Testis (tissue), 2 donors: ENCODE measurements around the gene PCCA.

ENCODE experiments used
- POLR2A ChIP-seq: fragments of 450-650 bp; IDR thresholded peaks from one replicate; pipeline ENCODE4 v1.6.1; 2017; ENCODE audit warnings: antibody characterized with exemption, mild to moderate bottlenecking, moderate library complexity
- TF ChIP-seq, protein P1 (sequence below), 3 experiments: fragments of 450-650 bp in 2 of 3; fragments of 200-600 bp in 1 of 3; sonication (generic) in 1 of 3; IDR thresholded peaks; one replicate each; pipeline ENCODE4 v1.5.1; 2016 to 2019; ENCODE audit warnings: antibody characterized with exemption in 3 of 3, mild to moderate bottlenecking in 2 of 3, moderate library complexity in 1 of 3

DNA sequence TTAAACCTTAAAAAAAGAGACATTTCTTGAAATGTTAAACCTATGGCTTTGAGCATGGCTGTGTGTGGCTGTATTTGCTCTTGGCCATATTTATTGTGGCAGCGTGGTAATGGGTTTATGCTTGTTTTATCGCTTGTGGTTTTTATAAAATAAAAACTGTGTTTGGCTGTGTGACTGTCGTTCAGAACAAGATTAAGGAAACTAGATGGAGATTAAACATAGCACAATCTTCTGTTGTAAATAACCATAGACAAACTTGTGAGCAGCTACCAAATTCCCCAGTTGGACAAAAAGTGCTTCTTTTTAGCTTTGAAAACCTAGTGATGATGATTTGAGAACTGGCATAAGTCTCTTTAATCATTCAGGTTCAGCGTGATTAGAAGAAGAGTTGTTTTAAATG is 308.7 kb downstream of the PCCA start:
- TF ChIP-seq, protein P1, sequence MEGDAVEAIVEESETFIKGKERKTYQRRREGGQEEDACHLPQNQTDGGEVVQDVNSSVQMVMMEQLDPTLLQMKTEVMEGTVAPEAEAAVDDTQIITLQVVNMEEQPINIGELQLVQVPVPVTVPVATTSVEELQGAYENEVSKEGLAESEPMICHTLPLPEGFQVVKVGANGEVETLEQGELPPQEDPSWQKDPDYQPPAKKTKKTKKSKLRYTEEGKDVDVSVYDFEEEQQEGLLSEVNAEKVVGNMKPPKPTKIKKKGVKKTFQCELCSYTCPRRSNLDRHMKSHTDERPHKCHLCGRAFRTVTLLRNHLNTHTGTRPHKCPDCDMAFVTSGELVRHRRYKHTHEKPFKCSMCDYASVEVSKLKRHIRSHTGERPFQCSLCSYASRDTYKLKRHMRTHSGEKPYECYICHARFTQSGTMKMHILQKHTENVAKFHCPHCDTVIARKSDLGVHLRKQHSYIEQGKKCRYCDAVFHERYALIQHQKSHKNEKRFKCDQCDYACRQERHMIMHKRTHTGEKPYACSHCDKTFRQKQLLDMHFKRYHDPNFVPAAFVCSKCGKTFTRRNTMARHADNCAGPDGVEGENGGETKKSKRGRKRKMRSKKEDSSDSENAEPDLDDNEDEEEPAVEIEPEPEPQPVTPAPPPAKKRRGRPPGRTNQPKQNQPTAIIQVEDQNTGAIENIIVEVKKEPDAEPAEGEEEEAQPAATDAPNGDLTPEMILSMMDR (IDR thresholded peaks at IDR 0.05): no peak
- TF ChIP-seq POLR2A: no peak
